LNCAP (cell line): ENCODE data around the gene TSPAN9.

Experiments
- TF ChIP-seq, protein P1 (sequence below): fragments of 450-650 bp; IDR thresholded peaks from 2 replicates; pipeline ENCODE4 v1.5.1; 2017; ENCODE audit warnings: mild to moderate bottlenecking

Gene TSPAN9

DNA sequence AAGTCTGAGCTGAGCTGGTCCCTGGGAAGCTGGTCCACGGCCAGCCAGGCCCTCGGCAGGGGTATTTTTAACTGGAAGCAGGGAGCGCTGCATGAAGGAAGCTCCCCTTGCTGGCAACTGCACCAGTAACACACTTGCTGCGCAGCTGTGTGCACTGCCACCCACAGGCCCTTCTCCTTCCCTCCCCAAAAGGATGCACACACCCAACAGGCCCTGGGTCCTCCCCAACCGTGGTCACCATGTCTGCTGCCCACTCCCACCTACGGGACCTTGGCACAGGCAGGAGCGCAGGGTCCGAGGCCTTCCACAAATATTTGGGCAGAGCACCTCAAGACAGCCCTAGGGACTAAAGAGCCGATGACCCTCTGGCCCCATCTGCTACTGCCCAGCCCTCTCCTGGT, 256.8 kb downstream of the TSPAN9 start:
- TF ChIP-seq, protein P1, sequence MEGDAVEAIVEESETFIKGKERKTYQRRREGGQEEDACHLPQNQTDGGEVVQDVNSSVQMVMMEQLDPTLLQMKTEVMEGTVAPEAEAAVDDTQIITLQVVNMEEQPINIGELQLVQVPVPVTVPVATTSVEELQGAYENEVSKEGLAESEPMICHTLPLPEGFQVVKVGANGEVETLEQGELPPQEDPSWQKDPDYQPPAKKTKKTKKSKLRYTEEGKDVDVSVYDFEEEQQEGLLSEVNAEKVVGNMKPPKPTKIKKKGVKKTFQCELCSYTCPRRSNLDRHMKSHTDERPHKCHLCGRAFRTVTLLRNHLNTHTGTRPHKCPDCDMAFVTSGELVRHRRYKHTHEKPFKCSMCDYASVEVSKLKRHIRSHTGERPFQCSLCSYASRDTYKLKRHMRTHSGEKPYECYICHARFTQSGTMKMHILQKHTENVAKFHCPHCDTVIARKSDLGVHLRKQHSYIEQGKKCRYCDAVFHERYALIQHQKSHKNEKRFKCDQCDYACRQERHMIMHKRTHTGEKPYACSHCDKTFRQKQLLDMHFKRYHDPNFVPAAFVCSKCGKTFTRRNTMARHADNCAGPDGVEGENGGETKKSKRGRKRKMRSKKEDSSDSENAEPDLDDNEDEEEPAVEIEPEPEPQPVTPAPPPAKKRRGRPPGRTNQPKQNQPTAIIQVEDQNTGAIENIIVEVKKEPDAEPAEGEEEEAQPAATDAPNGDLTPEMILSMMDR: no peak

DNA sequence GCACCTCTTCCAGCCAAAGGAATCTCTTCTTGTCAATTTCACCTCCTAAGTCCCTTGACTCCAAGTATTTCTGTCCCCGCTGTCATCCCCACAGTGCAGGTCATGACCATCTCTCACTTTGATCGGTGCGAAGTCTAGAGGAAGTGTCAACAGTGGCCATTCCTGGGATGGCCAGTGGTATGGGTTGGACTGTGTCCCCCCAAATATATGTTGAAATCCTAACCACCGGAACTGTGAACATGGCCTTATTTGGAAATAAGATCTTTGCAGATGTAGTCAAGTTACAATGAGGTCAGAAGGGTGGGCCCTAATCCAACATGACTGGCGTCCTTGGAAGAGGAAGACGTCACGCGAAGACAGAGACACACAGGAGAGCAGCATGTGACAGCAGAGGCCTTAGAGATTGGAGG, 257.9 kb downstream of the TSPAN9 start:
- TF ChIP-seq, protein P1: no peak
